Activated T-cell treated with anti-CD3 and anti-CD28 coated beads for 24 hours (primary cell): ENCODE data around the gene ZNF169.
"Not testable (repeated sequence)": the region's sequence is repeated elsewhere in the genome, so short reads cannot be mapped to it uniquely, and the experiment has no call there.

Source experiments
- DNase-seq: peaks from one replicate; pipeline ENCODE4 v3.0.0-alpha.2; 2020; ENCODE audit warnings: low read depth

Gene ZNF169

GRCh38 chr9:94259077-94259862 is at the start of gene ZNF169:
Gene ZNF169, plus strand, starts transcription at chr9:94259298. Its CDS starts 19,515 bp downstream, at chr9:94278813.
- peak; percentile 85 for DNase-seq

GRCh38 chr9:94210616-94211603 is 48.2 kb upstream of the ZNF169 start:
- no peak for DNase-seq

- no peak for DNase-seq
Measured at GRCh38 chr9:94212091-94212490, 47.0 kb upstream of the ZNF169 start.

GRCh38 chr9:94212531-94212930 is 46.6 kb upstream of the ZNF169 start:
- DNase-seq: no peak

- peak; percentile 65 for DNase-seq
Measured at GRCh38 chr9:94213511-94214124, 45.5 kb upstream of the ZNF169 start.

GRCh38 chr9:94222870-94223269 is 36.2 kb upstream of the ZNF169 start:
- no peak for DNase-seq

- not testable (repeated sequence) for DNase-seq
Measured at GRCh38 chr9:94225413-94225812, 33.7 kb upstream of the ZNF169 start.

- no peak for DNase-seq
Measured at GRCh38 chr9:94228616-94229015, 30.5 kb upstream of the ZNF169 start.

- no peak for DNase-seq
Measured at GRCh38 chr9:94232428-94232827, 26.7 kb upstream of the ZNF169 start.

- not testable (repeated sequence) for DNase-seq
Measured at GRCh38 chr9:94241098-94241497, 18.0 kb upstream of the ZNF169 start.

GRCh38 chr9:94245651-94246050 is 13.4 kb upstream of the ZNF169 start:
- DNase-seq: no peak

GRCh38 chr9:94250456-94250855 is 8.6 kb upstream of the ZNF169 start:
- no peak for DNase-seq

GRCh38 chr9:94256007-94256406 is 3.1 kb upstream of the ZNF169 start:
- DNase-seq: no peak

GRCh38 chr9:94265626-94266402 is 6.7 kb downstream of the ZNF169 start:
- not testable (repeated sequence) for DNase-seq

GRCh38 chr9:94269264-94269663 is 10.2 kb downstream of the ZNF169 start:
- no peak for DNase-seq

GRCh38 chr9:94270009-94270408 is 10.9 kb downstream of the ZNF169 start:
- no peak for DNase-seq

GRCh38 chr9:94277029-94277428 is 17.9 kb downstream of the ZNF169 start:
- not testable (repeated sequence) for DNase-seq

GRCh38 chr9:94277885-94278536 is 18.9 kb downstream of the ZNF169 start:
- DNase-seq: no peak

- no peak for DNase-seq
Measured at GRCh38 chr9:94280409-94280989, 21.4 kb downstream of the ZNF169 start.

GRCh38 chr9:94281101-94281500 is 22.0 kb downstream of the ZNF169 start:
- DNase-seq: no peak

GRCh38 chr9:94286116-94286515 is 27.0 kb downstream of the ZNF169 start:
- DNase-seq: no peak
